ENCODE results near the gene LRRC8D.

GRCh38 chr1:89800022-89800655, 20.7 kb upstream of the LRRC8D start:
- TF ChIP-seq, protein P1, sequence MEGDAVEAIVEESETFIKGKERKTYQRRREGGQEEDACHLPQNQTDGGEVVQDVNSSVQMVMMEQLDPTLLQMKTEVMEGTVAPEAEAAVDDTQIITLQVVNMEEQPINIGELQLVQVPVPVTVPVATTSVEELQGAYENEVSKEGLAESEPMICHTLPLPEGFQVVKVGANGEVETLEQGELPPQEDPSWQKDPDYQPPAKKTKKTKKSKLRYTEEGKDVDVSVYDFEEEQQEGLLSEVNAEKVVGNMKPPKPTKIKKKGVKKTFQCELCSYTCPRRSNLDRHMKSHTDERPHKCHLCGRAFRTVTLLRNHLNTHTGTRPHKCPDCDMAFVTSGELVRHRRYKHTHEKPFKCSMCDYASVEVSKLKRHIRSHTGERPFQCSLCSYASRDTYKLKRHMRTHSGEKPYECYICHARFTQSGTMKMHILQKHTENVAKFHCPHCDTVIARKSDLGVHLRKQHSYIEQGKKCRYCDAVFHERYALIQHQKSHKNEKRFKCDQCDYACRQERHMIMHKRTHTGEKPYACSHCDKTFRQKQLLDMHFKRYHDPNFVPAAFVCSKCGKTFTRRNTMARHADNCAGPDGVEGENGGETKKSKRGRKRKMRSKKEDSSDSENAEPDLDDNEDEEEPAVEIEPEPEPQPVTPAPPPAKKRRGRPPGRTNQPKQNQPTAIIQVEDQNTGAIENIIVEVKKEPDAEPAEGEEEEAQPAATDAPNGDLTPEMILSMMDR (IDR thresholded peaks at IDR 0.05), result no peak
- no peak for TF ChIP-seq POLR2A (IDR thresholded peaks at IDR 0.05)
